Activated CD4-positive, alpha-beta T cell treated with anti-CD3 and anti-CD28 coated beads, Interleukin-2, amount 50 U/mL, for 4 hours (primary cell): ENCODE results near the gene NSUN6.
"Not testable (repeated sequence)": the region's sequence is repeated elsewhere in the genome, so short reads cannot be mapped to it uniquely, and the experiment has no call there.

Source experiments
- DNase-seq, 2 experiments: peaks; one replicate each; pipeline ENCODE4 v3.0.0-alpha.2; 2020

Gene NSUN6

GRCh38 chr10:18607503-18608378, 43.6 kb downstream of the NSUN6 start:
- DNase-seq, result no peak

GRCh38 chr10:18606051-18606695, 45.2 kb downstream of the NSUN6 start:
- no peak for DNase-seq

- no peak for DNase-seq
These were observed 50.1 kb downstream of the NSUN6 start for GRCh38 chr10:18601321-18601720.

GRCh38 chr10:18599392-18599791, 52.0 kb downstream of the NSUN6 start:
- DNase-seq, result no peak

- no peak for DNase-seq
These were observed 56.7 kb downstream of the NSUN6 start for GRCh38 chr10:18594574-18595156.

- DNase-seq, result not testable (repeated sequence)
These were observed 60.2 kb downstream of the NSUN6 start for GRCh38 chr10:18591141-18591540.

- not testable (repeated sequence) for DNase-seq
These were observed 64.8 kb downstream of the NSUN6 start for GRCh38 chr10:18586637-18587036.

GRCh38 chr10:18583575-18584270, 67.7 kb downstream of the NSUN6 start:
- DNase-seq, result no peak

- no peak for DNase-seq
These were observed 68.6 kb downstream of the NSUN6 start for GRCh38 chr10:18582803-18583202.

- no peak for DNase-seq
These were observed 73.3 kb downstream of the NSUN6 start for GRCh38 chr10:18577823-18578685.

- DNase-seq, result no peak
These were observed 74.8 kb downstream of the NSUN6 start for GRCh38 chr10:18576586-18576985.

- no peak for DNase-seq
These were observed 78.3 kb downstream of the NSUN6 start for GRCh38 chr10:18572959-18573561.

- no peak for DNase-seq
These were observed 79.6 kb downstream of the NSUN6 start for GRCh38 chr10:18571780-18572179.

GRCh38 chr10:18571076-18571475, 80.3 kb downstream of the NSUN6 start:
- no peak for DNase-seq

GRCh38 chr10:18570386-18570785, 81.0 kb downstream of the NSUN6 start:
- not testable (repeated sequence) for DNase-seq

- DNase-seq, result no peak
These were observed 84.0 kb downstream of the NSUN6 start for GRCh38 chr10:18567343-18567856.

- DNase-seq, result no peak
These were observed 85.2 kb downstream of the NSUN6 start for GRCh38 chr10:18566177-18566576.

- no peak for DNase-seq
These were observed 86.4 kb downstream of the NSUN6 start for GRCh38 chr10:18565006-18565405.

GRCh38 chr10:18563003-18563726, 88.2 kb downstream of the NSUN6 start:
- DNase-seq, result no peak

GRCh38 chr10:18561861-18562551, 89.4 kb downstream of the NSUN6 start:
- DNase-seq, result no peak
